ENCODE measurements around the gene AGAP2.

GRCh38 chr12:57695770-57696432 is 42.6 kb downstream of the AGAP2 start:
- TF ChIP-seq CTCF (IDR thresholded peaks at IDR 0.05; ENCODE audit: insufficient read depth, low read length) (no peak), GABPA (IDR thresholded peaks at IDR 0.05; ENCODE audit: low read depth) (no peak), POLR2AphosphoS5 (IDR thresholded peaks at IDR 0.05; ENCODE audit: low read depth) (no peak)

Measured in HL-60 (cell line).